ENCODE results near the gene EHMT1. TPM values are rescaled to one million over a fixed set of nuclear protein-coding genes. Genes with fewer than 3 reads are reported as not detected.
A peak's percentile ranks its signal among the peaks of the same experiment; 100 is the strongest.

Gene EHMT1
- total RNA-seq, 1 donor from 2014 or later, result 82.7 TPM

GRCh38 chr9:137685741-137686420, 67.1 kb downstream of the EHMT1 start:
- H3K9me3 ChIP-seq, result no peaks in the 10 kb centered on the region
- no peak overlapping the region for H3K27ac ChIP-seq
- intact Hi-C loops (cut with DNase I), result no loop called here
- H3K4me3 ChIP-seq, result no peak overlapping the region
- ATAC-seq (no peak), DNase-seq (no peak)
- H3K27me3 ChIP-seq, result no peaks in the 10 kb centered on the region
- H3K4me1 ChIP-seq, result peaks cover 36% of the 10 kb centered on the region
- H3K36me3 ChIP-seq, result no peaks in the 10 kb centered on the region
- no peak for TF ChIP-seq CTCF (IDR thresholded peaks at IDR 0.05)

- ATAC-seq, result no peak
- H3K36me3 ChIP-seq, result no peaks in the 10 kb centered on the region
- H3K9me3 ChIP-seq, result no peaks in the 10 kb centered on the region
- H3K4me1 ChIP-seq, result peaks cover 44% of the 10 kb centered on the region
- no peak overlapping the region for H3K4me3 ChIP-seq
- no peak overlapping the region for H3K27ac ChIP-seq
- intact Hi-C loops (cut with DNase I), result no loop called here
- no peak for TF ChIP-seq CTCF (IDR thresholded peaks at IDR 0.05)
- no peaks in the 10 kb centered on the region for H3K27me3 ChIP-seq
- no peak for DNase-seq
Observed at GRCh38 chr9:137688261-137688660, 69.5 kb downstream of the EHMT1 start.

- no peaks in the 10 kb centered on the region for H3K27me3 ChIP-seq
- no peak for TF ChIP-seq CTCF (IDR thresholded peaks at IDR 0.05)
- H3K4me1 ChIP-seq, result peaks cover 44% of the 10 kb centered on the region
- intact Hi-C loops (cut with DNase I), result no loop called here
- H3K36me3 ChIP-seq, result no peaks in the 10 kb centered on the region
- DNase-seq (no peak), ATAC-seq (peak; percentile 69)
- H3K4me3 ChIP-seq, result no peak overlapping the region
- no peak overlapping the region for H3K27ac ChIP-seq
- H3K9me3 ChIP-seq, result no peaks in the 10 kb centered on the region
Observed at GRCh38 chr9:137688725-137689124, 69.9 kb downstream of the EHMT1 start.

GRCh38 chr9:137689745-137690529, 71.1 kb downstream of the EHMT1 start:
- intact Hi-C loops (cut with DNase I), result no loop called here
- ATAC-seq, result peak; percentile 56
- DNase-seq, result no peak

GRCh38 chr9:137690930-137691645, 72.3 kb downstream of the EHMT1 start:
- no peaks in the 10 kb centered on the region for H3K36me3 ChIP-seq
- H3K27me3 ChIP-seq, result no peaks in the 10 kb centered on the region
- ATAC-seq (no peak), DNase-seq (no peak)
- no peak overlapping the region for H3K27ac ChIP-seq
- no peak for TF ChIP-seq CTCF (IDR thresholded peaks at IDR 0.05)
- intact Hi-C loops (cut with DNase I), result no loop called here
- H3K9me3 ChIP-seq, result no peaks in the 10 kb centered on the region
- H3K4me3 ChIP-seq, result no peak overlapping the region
- peaks cover 53% of the 10 kb centered on the region for H3K4me1 ChIP-seq

More at GRCh38 chr9:137689745-137690529, 71.1 kb downstream of the EHMT1 start:
- no peak for TF ChIP-seq CTCF (IDR thresholded peaks at IDR 0.05)
- Histone ChIP-seq H3K9me3 (no peaks in the 10 kb centered on the region), H3K4me3 (no peak overlapping the region), H3K27ac (no peak overlapping the region), H3K4me1 (peaks cover 47% of the 10 kb centered on the region), H3K27me3 (no peaks in the 10 kb centered on the region), H3K36me3 (no peaks in the 10 kb centered on the region)

Measured in upper lobe of right lung (tissue), 1 donor.